Brain microvascular endothelial cell (primary cell): ENCODE results near the gene SPEG.

Experiments
- DNase-seq: peaks from one replicate; pipeline ENCODE4 v3.0.0-alpha.2; 2020
- H3K27ac ChIP-seq: fragments of 250-450 bp; sonication (Bioruptor Pico); 2 replicates; pipeline ENCODE4 v1.5.1; 2020; ENCODE audit warnings: mild to moderate bottlenecking, moderate library complexity
- H3K27me3 ChIP-seq: fragments of 250-450 bp; sonication (Bioruptor Pico); replicated peaks from 2 replicates; pipeline ENCODE4 v1.5.1; 2020; ENCODE audit warnings: mild to moderate bottlenecking
- H3K36me3 ChIP-seq: fragments of 250-450 bp; sonication (Bioruptor Pico); replicated peaks from 2 replicates; pipeline ENCODE4 v1.5.1; 2020; ENCODE audit warnings: mild to moderate bottlenecking
- H3K4me3 ChIP-seq: 2 replicates; pipeline ENCODE4 v1.5.1; 2011; ENCODE audit warnings: low read depth, mild to moderate bottlenecking, control low read depth, low read length, moderate library complexity
- in situ Hi-C: cut with HindIII; loops from 2 replicates; pipeline ENCODE4 v1.10.0; 2017; ENCODE audit warnings: low sequenced_read_pairs, low pct_ligation_motif_present
- TF ChIP-seq, protein P1 (sequence below): IDR thresholded peaks from 2 replicates; pipeline ENCODE4 v1.5.1; 2011; ENCODE audit warnings: low read depth, mild to moderate bottlenecking, moderate library complexity, low read length, control low read depth, inconsistent platforms; ENCODE audit errors: missing control alignments

SPEG gene

DNA sequence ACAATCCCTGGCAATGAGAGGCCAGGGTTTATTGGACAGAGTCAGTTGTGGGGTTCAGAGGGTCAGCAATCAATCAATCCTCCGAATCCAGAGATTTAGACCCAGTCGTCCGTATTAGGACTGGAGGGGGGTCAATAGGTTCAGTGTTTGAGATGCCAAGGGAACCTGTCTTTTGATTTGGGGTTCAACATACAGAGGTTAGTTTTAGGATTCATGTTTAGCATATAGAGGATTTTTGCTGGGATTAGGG, 64.3 kb downstream of the SPEG start:
- H3K36me3 ChIP-seq: peaks cover 6% of the 10 kb centered on the region
- in situ Hi-C loops: no loop called here
- H3K4me3 ChIP-seq: peak overlapping the region; percentile 76
- TF ChIP-seq, protein P1, sequence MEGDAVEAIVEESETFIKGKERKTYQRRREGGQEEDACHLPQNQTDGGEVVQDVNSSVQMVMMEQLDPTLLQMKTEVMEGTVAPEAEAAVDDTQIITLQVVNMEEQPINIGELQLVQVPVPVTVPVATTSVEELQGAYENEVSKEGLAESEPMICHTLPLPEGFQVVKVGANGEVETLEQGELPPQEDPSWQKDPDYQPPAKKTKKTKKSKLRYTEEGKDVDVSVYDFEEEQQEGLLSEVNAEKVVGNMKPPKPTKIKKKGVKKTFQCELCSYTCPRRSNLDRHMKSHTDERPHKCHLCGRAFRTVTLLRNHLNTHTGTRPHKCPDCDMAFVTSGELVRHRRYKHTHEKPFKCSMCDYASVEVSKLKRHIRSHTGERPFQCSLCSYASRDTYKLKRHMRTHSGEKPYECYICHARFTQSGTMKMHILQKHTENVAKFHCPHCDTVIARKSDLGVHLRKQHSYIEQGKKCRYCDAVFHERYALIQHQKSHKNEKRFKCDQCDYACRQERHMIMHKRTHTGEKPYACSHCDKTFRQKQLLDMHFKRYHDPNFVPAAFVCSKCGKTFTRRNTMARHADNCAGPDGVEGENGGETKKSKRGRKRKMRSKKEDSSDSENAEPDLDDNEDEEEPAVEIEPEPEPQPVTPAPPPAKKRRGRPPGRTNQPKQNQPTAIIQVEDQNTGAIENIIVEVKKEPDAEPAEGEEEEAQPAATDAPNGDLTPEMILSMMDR: no peak
- DNase-seq: no peak
- H3K27ac ChIP-seq: peak overlapping the region; percentile 87
- H3K27me3 ChIP-seq: peaks cover 17% of the 10 kb centered on the region

DNA sequence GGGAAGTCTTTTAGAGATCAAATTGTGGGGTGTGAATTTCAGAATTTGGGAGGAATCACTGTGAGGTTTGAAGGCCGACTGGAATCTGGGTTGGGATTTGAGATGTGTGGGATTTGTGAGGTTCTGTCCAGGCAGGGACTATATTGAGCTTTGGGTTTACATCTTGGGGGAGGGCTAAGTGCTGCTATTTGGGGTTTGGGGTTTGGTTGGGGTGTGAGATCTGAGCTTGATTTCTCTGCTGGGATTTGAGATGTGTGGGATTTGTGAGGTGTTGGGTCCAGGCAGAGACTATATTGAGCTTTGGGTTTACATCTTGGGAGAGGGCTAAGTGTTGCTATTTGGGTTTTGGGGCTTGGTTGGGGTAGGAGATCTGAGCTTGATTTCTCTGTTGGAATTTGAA, 64.9 kb downstream of the SPEG start:
- Histone ChIP-seq H3K27me3 (peaks cover 15% of the 10 kb centered on the region), H3K4me3 (peak overlapping the region; percentile 76), H3K36me3 (peaks cover 11% of the 10 kb centered on the region), H3K27ac (no peak overlapping the region)
- in situ Hi-C loops: no loop called here
- no peak for DNase-seq
- TF ChIP-seq, protein P1: no peak

DNA sequence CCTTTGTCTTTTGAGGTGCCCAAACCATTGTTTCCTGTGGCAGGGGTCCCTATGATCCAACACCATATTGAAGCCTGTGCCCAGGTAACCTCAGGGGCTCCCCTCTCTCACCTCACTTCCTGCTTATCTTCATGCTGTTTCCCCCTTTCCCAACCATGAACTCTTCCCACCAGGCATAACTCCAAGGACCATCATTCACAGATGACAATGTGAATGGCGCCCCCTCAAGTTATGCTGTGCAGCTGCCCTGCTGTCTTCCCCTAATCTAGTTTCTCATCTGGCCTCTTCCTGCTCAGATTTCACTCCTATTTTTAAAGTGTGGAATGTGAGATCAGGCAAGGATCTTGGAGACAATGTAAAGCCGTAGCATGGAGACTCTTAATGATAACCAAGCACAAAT, 65.5 kb downstream of the SPEG start:
- H3K27me3 ChIP-seq: peaks cover 15% of the 10 kb centered on the region
- peaks cover 12% of the 10 kb centered on the region for H3K36me3 ChIP-seq
- no peak for DNase-seq
- in situ Hi-C loops: no loop called here
- TF ChIP-seq, protein P1: peak; percentile 57
- H3K4me3 ChIP-seq: no peak overlapping the region
- H3K27ac ChIP-seq: no peak overlapping the region

DNA sequence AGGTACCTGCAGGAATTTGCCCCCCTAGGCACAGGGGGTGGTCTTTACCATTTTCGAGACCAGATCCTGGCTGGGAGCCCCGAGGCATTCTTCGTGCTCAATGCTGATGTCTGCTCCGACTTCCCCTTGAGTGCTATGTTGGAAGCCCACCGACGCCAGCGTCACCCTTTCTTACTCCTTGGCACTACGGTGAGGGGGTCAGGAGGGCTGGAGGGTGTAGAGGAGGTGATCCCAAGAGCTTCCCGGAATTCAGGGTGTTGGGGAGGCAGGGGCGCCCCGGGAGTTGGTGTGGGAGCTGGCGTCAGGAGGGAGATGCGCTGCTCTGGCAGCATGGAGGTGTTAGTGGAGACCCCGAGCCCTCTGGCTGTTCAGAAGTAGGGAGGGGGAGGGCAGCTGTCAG, 67.2 kb downstream of the SPEG start:
- in situ Hi-C loops: no loop called here
- Histone ChIP-seq H3K36me3 (peaks cover 23% of the 10 kb centered on the region), H3K27ac (no peak overlapping the region), H3K27me3 (peaks cover 8% of the 10 kb centered on the region), H3K4me3 (no peak overlapping the region)
- no peak for DNase-seq
- TF ChIP-seq, protein P1: no peak

DNA sequence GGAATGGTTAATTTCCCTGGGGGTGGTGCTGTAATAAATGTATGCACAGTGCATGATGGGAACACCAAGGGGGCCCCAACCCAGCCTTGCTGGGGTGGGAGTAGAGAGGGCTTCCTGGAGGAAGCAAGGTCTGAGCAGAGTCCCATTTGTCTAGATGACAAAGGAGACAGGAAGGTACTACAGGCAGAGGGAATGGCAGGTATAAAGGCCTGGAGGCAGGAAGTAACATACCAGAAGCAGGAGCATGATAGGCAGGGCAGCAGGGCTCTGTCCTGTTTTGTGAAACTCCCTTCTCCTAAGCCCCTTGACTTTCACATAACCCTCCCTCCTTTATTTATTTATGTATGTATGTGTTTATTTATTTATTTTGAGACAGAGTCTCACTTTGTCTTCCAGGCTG, 68.0 kb downstream of the SPEG start:
- DNase-seq: no peak
- Histone ChIP-seq H3K36me3 (peaks cover 23% of the 10 kb centered on the region), H3K27me3 (peaks cover under 1% of the 10 kb centered on the region), H3K27ac (no peak overlapping the region), H3K4me3 (no peak overlapping the region)
- in situ Hi-C loops: no loop called here
- TF ChIP-seq, protein P1: no peak

DNA sequence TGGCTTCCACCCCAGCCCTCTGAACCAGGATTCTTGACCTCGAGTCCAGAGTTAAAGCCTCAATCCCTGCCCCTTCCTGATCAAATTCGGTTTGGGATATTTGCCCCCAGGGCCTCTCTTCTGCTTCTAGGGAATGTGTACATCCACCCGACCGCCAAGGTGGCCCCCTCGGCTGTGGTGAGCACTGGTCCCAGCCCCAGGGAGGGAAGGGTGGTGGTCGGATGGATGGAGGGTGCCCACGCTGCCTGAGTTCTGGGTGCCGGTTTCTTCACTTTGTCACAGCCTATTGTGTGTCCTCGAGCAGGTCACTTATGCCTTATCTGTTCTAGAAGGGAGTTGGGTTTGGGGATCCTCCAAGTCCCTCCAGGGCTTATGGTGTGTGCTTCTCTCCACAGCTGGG, 70.9 kb downstream of the SPEG start:
- DNase-seq: no peak
- H3K27ac ChIP-seq: no peak overlapping the region

More for the DNA sequence above, 70.9 kb downstream of the SPEG start:
- Histone ChIP-seq H3K36me3 (peaks cover 23% of the 10 kb centered on the region), H3K4me3 (no peak overlapping the region), H3K27me3 (peaks cover 4% of the 10 kb centered on the region)
- in situ Hi-C loops: no loop called here
- TF ChIP-seq, protein P1: no peak
